GM12878 (cell line): ENCODE data around the gene RHBDD3. TPM values are rescaled to one million over a fixed set of nuclear protein-coding genes. Genes with fewer than 3 reads are reported as not detected.

Experiments used
- ATAC-seq: fragments of 200-7000 bp; cut with Tn5 transposase; 3 replicates; pipeline ENCODE4 v1.9.1; 2020; ENCODE audit warnings: mild to moderate bottlenecking, moderate library complexity
- BruUV-seq: library from RNA; stranded (reverse); fragments of 400-500 nt; replicated peaks from 2 replicates; lab custom pipeline; 2021; lab: Mats Ljungman, UMichigan
- CTCF ChIA-PET: fragments of 300-600 bp; sonication (Branson Sonifier 250); formaldehyde crosslinking; extraction: SDS; loops from one replicate; lab custom pipeline; 2021; ENCODE audit warnings: inconsistent platforms; lab: Yijun Ruan, JAX
- POLR2A ChIA-PET: fragments of 350-600 bp; formaldehyde crosslinking; extraction: SDS; loops from one replicate; lab custom pipeline; 2021; ENCODE audit warnings: inconsistent platforms; lab: Charles Lee
- RAD21 ChIA-PET: fragments of 300-600 bp; sonication (Branson Sonifier 250); formaldehyde crosslinking; loops from one replicate; lab custom pipeline; 2023; ENCODE audit warnings: antibody characterized with exemption; ENCODE audit not compliant: unreplicated experiment; lab: Charles Lee
- SMC1A ChIA-PET: fragments of 300-600 bp; sonication (Branson Sonifier 250); formaldehyde crosslinking; loops from one replicate; lab custom pipeline; 2023; ENCODE audit not compliant: unreplicated experiment, uncharacterized antibody; lab: Charles Lee
- DNase-seq: peaks from one replicate; pipeline ENCODE4 v3.0.0-alpha.2; 2011; ENCODE audit warnings: low read depth, low spot score
- FAIRE-seq: peaks from 3 replicates; lab custom pipeline; 2011; peaks lifted over from hg19 to GRCh38; lab: Jason Lieb, UNC
- H2AFZ ChIP-seq: 2 replicates; pipeline ENCODE4 v1.6.0; 2011; ENCODE audit warnings: low read depth, low read length, control low read depth; ENCODE audit not compliant: control insufficient read depth
- H3K27ac ChIP-seq: 2 replicates; pipeline ENCODE4 v1.5.1; 2011; ENCODE audit warnings: control low read depth; ENCODE audit not compliant: control insufficient read depth, insufficient read depth
- H3K27me3 ChIP-seq, 2 experiments: replicated peaks in 1 of 2; 2 replicates each; pipeline versions ENCODE4 v1.6.0 to v1.6.1; 2011; ENCODE audit warnings: low read length in 1 of 2; ENCODE audit not compliant: control insufficient read depth in 2 of 2, insufficient read depth in 2 of 2
- H3K36me3 ChIP-seq, 2 experiments: 2 replicates each; pipeline ENCODE4 v1.5.1; 2011; ENCODE audit warnings: low read length in 1 of 2; ENCODE audit not compliant: control insufficient read depth in 2 of 2, insufficient read depth in 2 of 2
- H3K4me1 ChIP-seq: 2 replicates; pipeline ENCODE4 v1.6.1; 2011; ENCODE audit warnings: mild to moderate bottlenecking, low read length, moderate library complexity, mixed read lengths; ENCODE audit not compliant: control insufficient read depth, insufficient read depth
- H3K4me2 ChIP-seq: 2 replicates; pipeline ENCODE4 v1.6.0; 2011; ENCODE audit warnings: control low read depth; ENCODE audit not compliant: control insufficient read depth, insufficient read depth
- H3K4me3 ChIP-seq: fragments of 200-600 bp; sonication (generic); 2 replicates; pipeline ENCODE4 v1.5.1; 2016
- H3K79me2 ChIP-seq: 2 replicates; pipeline ENCODE4 v1.6.0; 2011; ENCODE audit warnings: low read length; ENCODE audit not compliant: control insufficient read depth, insufficient read depth
- H3K9ac ChIP-seq: 2 replicates; pipeline ENCODE4 v1.8.0; 2011; ENCODE audit warnings: low read length, control low read depth, mixed read lengths; ENCODE audit not compliant: control insufficient read depth, insufficient read depth
- H3K9me3 ChIP-seq: replicated peaks from 3 replicates; pipeline ENCODE4 v1.5.1; 2011; ENCODE audit warnings: mild to moderate bottlenecking, low read length; ENCODE audit not compliant: control insufficient read depth, insufficient read depth
- H4K20me1 ChIP-seq: 2 replicates; pipeline ENCODE4 v1.6.0; 2011; ENCODE audit not compliant: control insufficient read depth, insufficient read depth
- JUNB ChIP-seq: IDR thresholded peaks from 2 replicates; pipeline ENCODE4 v1.6.1; 2016; ENCODE audit warnings: antibody characterized with exemption, mild to moderate bottlenecking
- POLR2AphosphoS5 ChIP-seq: IDR thresholded peaks from 2 replicates; pipeline ENCODE4 v1.6.1; 2011; ENCODE audit warnings: mild to moderate bottlenecking, low read length, inconsistent platforms
- TBL1XR1 ChIP-seq: IDR thresholded peaks from 2 replicates; pipeline ENCODE4 v1.6.1; 2012; ENCODE audit warnings: low read depth, low read length, improper control_type of control experiment
- WGBS: methylation state at CpG from one replicate; pipeline ENCODE4 v1.1.6; 2016; ENCODE audit warnings: low lambda C conversion rate; ENCODE audit not compliant: insufficient replicate concordance, insufficient coverage; ENCODE audit errors: missing lambda C conversion rate; 5-methylcytosine and 5-hydroxymethylcytosine counted together
- in situ Hi-C: fragments of 300-500 bp; cut with MboI; formaldehyde crosslinking; loops from 9 replicates; pipeline ENCODE4 v1.14.3; 2018; ENCODE audit warnings: mixed read lengths
- intact Hi-C: fragments of 100-400 bp; cut with micrococcal nuclease; formaldehyde crosslinking; loops from one replicate; pipeline ENCODE4 v1.14.2; 2022; ENCODE audit not compliant: unreplicated experiment
- polyA plus RNA-seq, 11 experiments: library from polyadenylated mRNA; depleted of rRNA in 4 of 11; unstranded in 6 of 11; stranded (reverse) in 5 of 11; fragments of >200 nt; fragmentation: Nextera tagmentation in 4 of 11; fragmentation: Illumina TruSeq in 1 of 11; extraction: Ambion mirVana in 4 of 11; extraction: Trizol in 1 of 11; gene quantifications; 1 replicate in 1 of 11; 2 replicates in 10 of 11; pipeline versions ENCODE4 v1.2.1 to v1.2.3, GENCODE V29; 2011 to 2016; ENCODE audit warnings: inconsistent platforms in 2 of 11, missing spikeins in 2 of 11, low read depth in 1 of 11
- total RNA-seq, 4 experiments: library from RNA; depleted of rRNA in 3 of 4; stranded (reverse); fragments of >200 nt in 3 of 4; fragmentation: Illumina TruSeq in 1 of 4; extraction: Trizol in 1 of 4; gene quantifications; 2 replicates each; pipeline versions ENCODE4 v1.2.1 to v1.2.3, GENCODE V29; 2013 to 2021
- TF ChIP-seq, protein P1 (sequence below): fragments of 450-650 bp; IDR thresholded peaks from 2 replicates; pipeline ENCODE4 v1.6.1; 2017; ENCODE audit warnings: mild to moderate bottlenecking, low read depth, inconsistent platforms; ENCODE audit not compliant: poor library complexity, severe bottlenecking

Gene RHBDD3
- total and polyA plus RNA-seq, 10 of the 15 experiments (the other 5 are each of a cell fraction or from before 2014, with no cell fraction given) = 0.27 to 41.2 (median 20.1) TPM

DNA sequence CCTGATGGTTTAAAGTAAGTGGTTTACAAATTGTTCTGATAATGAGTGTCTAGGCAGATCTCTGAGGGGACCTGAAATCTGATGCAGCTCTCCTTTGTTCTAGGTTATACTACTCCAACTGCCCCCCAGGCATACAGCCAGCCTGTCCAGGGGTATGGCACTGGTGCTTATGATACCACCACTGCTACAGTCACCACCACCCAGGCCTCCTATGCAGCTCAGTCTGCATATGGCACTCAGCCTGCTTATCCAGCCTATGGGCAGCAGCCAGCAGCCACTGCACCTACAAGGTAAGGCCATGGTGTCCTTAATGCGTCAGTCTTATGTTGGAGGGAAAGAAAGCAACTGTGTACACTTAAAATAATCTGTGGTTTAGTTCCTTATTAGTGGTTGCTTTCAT, 10.1 kb upstream of the RHBDD3 start:
- in situ Hi-C loops = no loop called here
- no peak overlapping the region for H3K4me3 ChIP-seq
- TF ChIP-seq JUNB = no peak
- TF ChIP-seq, protein P1, sequence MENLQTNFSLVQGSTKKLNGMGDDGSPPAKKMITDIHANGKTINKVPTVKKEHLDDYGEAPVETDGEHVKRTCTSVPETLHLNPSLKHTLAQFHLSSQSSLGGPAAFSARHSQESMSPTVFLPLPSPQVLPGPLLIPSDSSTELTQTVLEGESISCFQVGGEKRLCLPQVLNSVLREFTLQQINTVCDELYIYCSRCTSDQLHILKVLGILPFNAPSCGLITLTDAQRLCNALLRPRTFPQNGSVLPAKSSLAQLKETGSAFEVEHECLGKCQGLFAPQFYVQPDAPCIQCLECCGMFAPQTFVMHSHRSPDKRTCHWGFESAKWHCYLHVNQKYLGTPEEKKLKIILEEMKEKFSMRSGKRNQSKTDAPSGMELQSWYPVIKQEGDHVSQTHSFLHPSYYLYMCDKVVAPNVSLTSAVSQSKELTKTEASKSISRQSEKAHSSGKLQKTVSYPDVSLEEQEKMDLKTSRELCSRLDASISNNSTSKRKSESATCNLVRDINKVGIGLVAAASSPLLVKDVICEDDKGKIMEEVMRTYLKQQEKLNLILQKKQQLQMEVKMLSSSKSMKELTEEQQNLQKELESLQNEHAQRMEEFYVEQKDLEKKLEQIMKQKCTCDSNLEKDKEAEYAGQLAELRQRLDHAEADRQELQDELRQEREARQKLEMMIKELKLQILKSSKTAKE = no peak
- TF ChIP-seq TBL1XR1 = no peak
- 0 out of 2 replicates have a peak, but pooled peaks have one; percentile 52 for TF ChIP-seq POLR2AphosphoS5
- TF ChIP-seq, all 136 proteins: peak for 1
- Histone ChIP-seq H2AFZ (no peak overlapping the region), H3K4me2 (no peak overlapping the region), H4K20me1 (peaks cover 7% of the 10 kb centered on the region; the same call in 1 of the 2 replicates), H3K79me2 (peaks cover 65% of the 10 kb centered on the region), H3K27me3 (no peaks in the 10 kb centered on the region), H3K27ac (no peak overlapping the region), H3K36me3 (peaks cover 28 to 60% of the 10 kb centered on the region in 2 experiments), H3K9me3 (no peaks in the 10 kb centered on the region), H3K9ac (no peak overlapping the region), H3K4me1 (peaks cover 6% of the 10 kb centered on the region)
- intact Hi-C loops = no loop called here
- ChIA-PET RAD21 (no interaction called here), POLR2A (no interaction called here), CTCF (no interaction called here), SMC1A (interaction anchor here (0.7 to 2.2 kb wide), 3 partner anchors 8 to 161 kb away, joined by 3 to 8 read pairs (median 3); no protein-coding TSS in a partner anchor)
- DNase-seq (no peak), ATAC-seq (peak; percentile 10; the same call in 2 of the 3 replicates), FAIRE-seq (no peak)
- BruUV-seq = no TSS peak
- 100% methylated on average over 1 of the region's 1 CpG for WGBS
